ENCODE results near the gene SH3RF3.
A peak's percentile ranks its signal among the peaks of the same experiment; 100 is the strongest.

SH3RF3 gene

DNA sequence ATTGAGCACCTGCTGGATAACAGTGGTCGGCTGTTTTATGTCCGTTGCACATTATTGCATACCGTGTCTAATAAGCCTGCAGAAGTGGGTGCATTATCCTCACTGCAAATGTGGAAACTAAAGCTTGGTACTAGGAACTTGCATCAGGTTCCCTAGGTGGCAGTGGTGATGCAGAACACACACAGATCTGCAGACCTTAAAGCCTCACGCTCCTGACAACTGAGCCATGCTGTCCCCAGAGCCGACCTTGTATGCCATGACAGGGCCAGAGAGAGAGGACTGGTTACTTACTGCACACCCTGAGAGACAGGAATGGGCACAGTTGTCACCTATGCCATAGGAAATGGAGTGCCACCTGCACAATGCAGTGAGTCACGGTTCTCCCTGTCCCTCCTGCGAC, 151.8 kb downstream of the SH3RF3 start:
- Histone ChIP-seq H3K27me3 (ENCODE audit: control insufficient read depth, insufficient read depth, low read length) (no peaks in the 10 kb centered on the region), H3K9me3 (replicated peaks; ENCODE audit: low read length) (no peaks in the 10 kb centered on the region), H3K4me1 (ENCODE audit: control insufficient read depth, insufficient read depth, low read length) (peaks cover 18% of the 10 kb centered on the region), H3K4me2 (ENCODE audit: low read length) (no peak overlapping the region), H3K9ac (ENCODE audit: low read depth, low read length) (no peak overlapping the region), H3K4me3 (ENCODE audit: low read length) (no peak overlapping the region), H3K36me3 (ENCODE audit: insufficient read depth, low read length) (no peaks in the 10 kb centered on the region)

DNA sequence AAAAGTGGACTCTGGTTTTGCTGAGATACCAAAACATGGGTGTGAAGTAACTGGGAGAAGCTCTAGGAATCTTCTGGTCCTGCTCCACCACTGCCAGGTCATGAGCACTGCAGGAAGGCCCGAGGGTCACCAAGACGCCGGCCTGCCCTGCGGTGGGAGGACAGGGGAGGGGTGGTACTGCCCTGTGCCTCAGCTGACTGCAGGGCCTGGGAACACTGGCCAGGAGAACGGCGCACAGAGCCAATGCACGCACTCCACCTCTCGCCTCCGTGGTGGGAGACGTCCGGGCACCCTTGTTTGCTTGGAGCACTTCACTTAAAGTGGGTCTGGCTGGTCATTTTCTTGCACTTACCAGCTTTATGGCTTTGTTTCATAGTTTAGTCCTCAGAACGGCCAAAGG, 153.4 kb downstream of the SH3RF3 start:
- no peak overlapping the region for H3K4me2 ChIP-seq (ENCODE audit: low read length)
- no peak overlapping the region for H3K9ac ChIP-seq (ENCODE audit: low read depth, low read length)
- H3K4me3 ChIP-seq (ENCODE audit: low read length): no peak overlapping the region
- no peaks in the 10 kb centered on the region for H3K36me3 ChIP-seq (ENCODE audit: insufficient read depth, low read length)
- peaks cover 23% of the 10 kb centered on the region for H3K4me1 ChIP-seq (ENCODE audit: control insufficient read depth, insufficient read depth, low read length)
- H3K9me3 ChIP-seq (replicated peaks; ENCODE audit: low read length): no peaks in the 10 kb centered on the region
- H3K27me3 ChIP-seq (ENCODE audit: control insufficient read depth, insufficient read depth, low read length): no peaks in the 10 kb centered on the region

DNA sequence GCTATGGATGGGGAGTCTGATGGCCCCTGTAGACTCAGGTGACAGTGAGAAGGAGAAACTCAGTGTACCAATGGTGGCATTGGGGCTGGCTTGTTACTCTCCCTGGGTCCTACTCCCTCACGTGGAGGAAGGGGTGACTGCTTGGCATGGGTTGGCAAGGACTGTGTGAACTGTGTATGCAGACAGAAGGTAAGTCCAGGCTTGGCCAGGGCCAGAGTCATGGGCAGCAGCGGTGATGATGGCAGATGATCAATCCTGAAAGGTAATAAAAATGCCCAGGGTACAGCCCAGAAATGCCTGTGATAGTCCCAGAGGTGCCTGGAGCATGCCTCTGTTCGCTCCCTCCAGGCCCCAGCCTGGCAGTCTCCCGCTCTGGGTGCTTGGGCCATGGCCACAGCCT, 153.9 kb downstream of the SH3RF3 start:
- H3K9ac ChIP-seq (ENCODE audit: low read depth, low read length): no peak overlapping the region
- H3K4me1 ChIP-seq (ENCODE audit: control insufficient read depth, insufficient read depth, low read length): peaks cover 23% of the 10 kb centered on the region

DNA sequence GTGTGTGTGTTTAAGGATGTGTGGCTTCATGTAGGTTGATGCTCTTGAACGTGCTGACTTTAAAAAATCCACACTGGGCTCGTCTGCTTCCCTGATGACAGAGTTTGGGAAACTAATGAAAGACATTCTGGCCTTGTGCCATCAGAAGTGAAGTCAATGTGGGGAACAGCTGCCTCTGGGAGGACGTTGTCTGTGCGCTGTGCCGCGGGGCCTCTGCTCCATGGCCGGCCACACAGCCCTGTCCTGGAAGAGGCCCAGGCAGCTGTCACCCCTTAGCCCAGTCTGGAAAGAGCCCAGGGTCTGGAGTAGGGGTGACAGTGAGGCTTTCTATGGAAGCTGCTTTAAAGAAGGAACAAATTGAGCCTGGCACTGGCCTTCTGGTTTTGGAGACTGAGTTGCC, 155.8 kb downstream of the SH3RF3 start:
- H3K9me3 ChIP-seq (replicated peaks; ENCODE audit: low read length): no peaks in the 10 kb centered on the region
- no peak overlapping the region for H3K4me3 ChIP-seq (ENCODE audit: low read length)
- H3K27me3 ChIP-seq (ENCODE audit: control insufficient read depth, insufficient read depth, low read length): no peaks in the 10 kb centered on the region

More for the DNA sequence above, 153.9 kb downstream of the SH3RF3 start:
- H3K36me3 ChIP-seq (ENCODE audit: insufficient read depth, low read length): no peaks in the 10 kb centered on the region
- no peaks in the 10 kb centered on the region for H3K9me3 ChIP-seq (replicated peaks; ENCODE audit: low read length)
- no peaks in the 10 kb centered on the region for H3K27me3 ChIP-seq (ENCODE audit: control insufficient read depth, insufficient read depth, low read length)
- H3K4me3 ChIP-seq (ENCODE audit: low read length): no peak overlapping the region
- H3K4me2 ChIP-seq (ENCODE audit: low read length): no peak overlapping the region

DNA sequence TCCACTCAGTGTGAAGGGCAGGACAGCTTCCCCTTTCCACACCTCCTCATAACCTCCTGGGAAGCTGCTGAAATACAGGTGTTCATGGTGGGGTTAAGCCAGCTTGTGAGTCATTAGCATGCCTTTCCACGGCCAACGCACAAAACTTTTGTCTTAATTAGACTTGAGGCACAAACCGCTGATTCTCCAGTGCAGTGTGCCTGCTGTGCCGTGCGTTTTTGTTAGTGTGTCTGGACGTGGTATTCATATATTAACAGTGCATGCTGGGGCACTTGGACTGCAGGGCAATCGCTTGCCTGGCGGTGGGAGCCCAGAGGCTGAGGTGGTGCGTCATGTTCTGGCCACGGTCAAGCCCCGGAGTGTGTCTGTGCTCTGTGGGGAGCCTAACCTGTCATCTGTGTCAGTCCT, 156.2 kb downstream of the SH3RF3 start:
- peaks cover 23% of the 10 kb centered on the region for H3K4me1 ChIP-seq (ENCODE audit: control insufficient read depth, insufficient read depth, low read length)
- no peaks in the 10 kb centered on the region for H3K36me3 ChIP-seq (ENCODE audit: insufficient read depth, low read length)
- no peaks in the 10 kb centered on the region for H3K9me3 ChIP-seq (replicated peaks; ENCODE audit: low read length)
- no peak overlapping the region for H3K4me3 ChIP-seq (ENCODE audit: low read length)
- peak overlapping the region; percentile 53 for H3K4me2 ChIP-seq (ENCODE audit: low read length)
- H3K27me3 ChIP-seq (ENCODE audit: control insufficient read depth, insufficient read depth, low read length): no peaks in the 10 kb centered on the region
- H3K9ac ChIP-seq (ENCODE audit: low read depth, low read length): peak overlapping the region; percentile 20

More for the DNA sequence above, 155.8 kb downstream of the SH3RF3 start:
- Histone ChIP-seq H3K4me2 (ENCODE audit: low read length) (peak overlapping the region; percentile 53), H3K4me1 (ENCODE audit: control insufficient read depth, insufficient read depth, low read length) (peaks cover 23% of the 10 kb centered on the region), H3K36me3 (ENCODE audit: insufficient read depth, low read length) (no peaks in the 10 kb centered on the region), H3K9ac (ENCODE audit: low read depth, low read length) (peak overlapping the region; percentile 20)

DNA sequence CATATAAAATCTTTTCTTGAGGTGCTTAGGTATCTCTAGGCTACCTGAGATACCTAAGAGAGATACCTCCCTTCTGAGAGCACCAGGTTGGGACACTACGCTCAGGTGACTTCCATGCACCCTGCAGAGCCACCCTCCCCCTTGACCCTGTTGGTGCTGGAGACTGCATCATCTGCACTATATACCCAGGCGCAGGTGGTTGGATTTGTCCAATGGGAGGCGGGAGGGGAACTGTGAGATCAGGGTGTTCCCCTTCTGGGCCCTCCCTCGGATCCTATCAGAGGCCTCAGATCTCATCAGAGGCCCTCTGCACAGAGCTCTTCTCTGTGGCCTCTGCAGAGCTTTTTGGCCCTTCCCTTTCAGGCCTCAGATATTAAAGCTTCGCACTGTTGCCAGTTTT, 158.4 kb downstream of the SH3RF3 start:
- Histone ChIP-seq H3K27me3 (ENCODE audit: control insufficient read depth, insufficient read depth, low read length) (no peaks in the 10 kb centered on the region), H3K36me3 (ENCODE audit: insufficient read depth, low read length) (no peaks in the 10 kb centered on the region), H3K4me3 (ENCODE audit: low read length) (no peak overlapping the region), H3K4me1 (ENCODE audit: control insufficient read depth, insufficient read depth, low read length) (peaks cover 36% of the 10 kb centered on the region), H3K4me2 (ENCODE audit: low read length) (no peak overlapping the region), H3K9ac (ENCODE audit: low read depth, low read length) (no peak overlapping the region), H3K9me3 (replicated peaks; ENCODE audit: low read length) (no peaks in the 10 kb centered on the region)

DNA sequence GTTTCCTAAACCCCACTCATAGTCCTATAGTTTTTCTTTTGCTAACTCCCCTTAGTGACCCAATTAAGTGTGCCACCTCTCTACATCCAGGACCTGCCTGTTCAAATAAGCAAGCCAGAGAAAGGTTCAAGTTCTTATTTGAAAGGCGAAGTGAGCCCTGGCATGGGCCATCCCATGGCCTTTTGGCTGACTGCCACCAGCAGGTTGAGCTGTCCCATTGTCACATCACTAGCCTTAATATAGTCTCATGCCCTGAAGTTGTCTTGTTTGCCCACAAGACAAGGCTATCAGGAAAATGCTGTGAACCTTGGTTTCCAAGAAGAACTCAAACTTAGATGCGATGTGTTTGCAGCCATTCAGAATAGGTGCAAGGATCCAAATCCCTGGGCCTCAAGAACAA, 158.8 kb downstream of the SH3RF3 start:
- Histone ChIP-seq H3K4me3 (ENCODE audit: low read length) (no peak overlapping the region), H3K4me2 (ENCODE audit: low read length) (no peak overlapping the region), H3K36me3 (ENCODE audit: insufficient read depth, low read length) (no peaks in the 10 kb centered on the region), H3K9ac (ENCODE audit: low read depth, low read length) (no peak overlapping the region), H3K27me3 (ENCODE audit: control insufficient read depth, insufficient read depth, low read length) (no peaks in the 10 kb centered on the region), H3K9me3 (replicated peaks; ENCODE audit: low read length) (no peaks in the 10 kb centered on the region), H3K4me1 (ENCODE audit: control insufficient read depth, insufficient read depth, low read length) (peaks cover 36% of the 10 kb centered on the region)

DNA sequence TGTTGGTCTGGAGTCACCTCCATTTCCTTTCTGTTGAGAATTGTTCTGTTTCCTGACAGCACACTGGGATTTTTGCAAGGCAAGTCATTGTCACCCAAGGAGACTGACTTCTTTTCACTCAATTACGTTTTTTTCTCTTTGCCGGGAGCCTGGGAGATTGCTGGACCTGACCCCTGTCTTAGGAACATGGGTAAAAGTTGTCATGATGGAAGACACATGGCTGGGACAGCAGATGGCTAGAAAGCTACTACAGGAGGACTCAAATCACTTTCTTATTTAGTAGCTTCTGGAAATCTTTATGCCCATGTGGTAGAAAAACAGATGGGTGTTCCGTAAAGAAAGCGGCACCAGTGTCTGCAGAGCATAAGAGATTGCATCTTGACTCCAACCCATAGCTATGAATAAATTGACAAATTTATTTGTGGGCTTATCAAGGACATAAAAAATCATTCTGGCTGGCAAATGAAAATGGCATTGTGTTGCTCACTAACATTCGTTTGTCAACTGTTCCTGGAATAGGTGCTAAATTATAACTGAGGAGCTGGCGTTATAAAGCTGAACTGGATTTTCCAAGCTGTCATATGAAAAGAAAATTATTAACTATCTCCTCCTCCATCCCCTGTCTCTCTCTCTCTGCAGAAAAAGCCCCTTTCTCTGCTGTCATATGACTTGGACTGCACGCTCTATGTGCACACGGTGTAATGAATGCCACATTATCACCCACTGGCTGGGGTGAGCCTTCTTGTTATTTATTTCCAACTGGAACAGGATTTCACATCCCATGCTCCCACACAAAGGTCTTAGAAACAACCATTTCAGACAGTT, 159.8 kb downstream of the SH3RF3 start:
- Histone ChIP-seq H3K4me1 (ENCODE audit: control insufficient read depth, insufficient read depth, low read length) (peaks cover 36% of the 10 kb centered on the region), H3K9ac (ENCODE audit: low read depth, low read length) (no peak overlapping the region), H3K4me2 (ENCODE audit: low read length) (no peak overlapping the region), H3K36me3 (ENCODE audit: insufficient read depth, low read length) (no peaks in the 10 kb centered on the region), H3K4me3 (ENCODE audit: low read length) (no peak overlapping the region), H3K27me3 (ENCODE audit: control insufficient read depth, insufficient read depth, low read length) (no peaks in the 10 kb centered on the region), H3K9me3 (replicated peaks; ENCODE audit: low read length) (no peaks in the 10 kb centered on the region)

DNA sequence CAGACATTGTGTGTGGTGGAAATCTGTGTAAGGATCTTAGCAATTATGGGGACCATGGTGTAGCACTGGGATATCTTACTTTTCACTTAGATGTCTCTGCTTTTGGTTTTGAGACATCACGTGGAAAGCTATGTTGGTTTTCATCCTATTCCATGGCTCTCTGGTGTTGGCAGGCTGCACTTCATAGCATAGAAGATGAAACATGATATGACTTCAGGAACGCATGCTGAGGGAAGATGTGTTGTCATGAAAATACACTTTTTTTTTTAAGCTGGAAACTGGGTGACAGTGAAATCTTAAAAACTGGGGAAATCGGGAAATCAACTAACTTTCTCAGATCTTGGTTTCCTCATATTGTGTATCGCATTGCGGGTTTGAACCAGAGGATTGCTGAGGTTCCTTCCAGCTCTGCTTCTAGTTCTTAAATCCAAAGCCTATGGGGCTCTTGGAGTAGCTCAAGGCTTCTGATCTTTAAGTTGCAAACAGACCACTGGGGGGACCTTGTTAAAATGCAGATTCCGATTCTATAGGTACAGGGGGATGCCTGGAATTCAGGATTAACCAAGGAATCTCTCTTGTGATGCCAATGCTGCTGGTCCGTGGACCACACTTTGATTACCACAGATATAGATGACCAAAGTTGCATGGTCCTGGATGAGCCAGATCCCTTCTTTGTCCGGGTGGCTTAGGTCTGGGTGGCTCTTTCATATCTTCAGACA, 160.7 kb downstream of the SH3RF3 start:
- Histone ChIP-seq H3K4me2 (ENCODE audit: low read length) (no peak overlapping the region), H3K9ac (ENCODE audit: low read depth, low read length) (no peak overlapping the region), H3K4me1 (ENCODE audit: control insufficient read depth, insufficient read depth, low read length) (peaks cover 29% of the 10 kb centered on the region), H3K9me3 (replicated peaks; ENCODE audit: low read length) (no peaks in the 10 kb centered on the region), H3K4me3 (ENCODE audit: low read length) (no peak overlapping the region), H3K27me3 (ENCODE audit: control insufficient read depth, insufficient read depth, low read length) (no peaks in the 10 kb centered on the region), H3K36me3 (ENCODE audit: insufficient read depth, low read length) (no peaks in the 10 kb centered on the region)

DNA sequence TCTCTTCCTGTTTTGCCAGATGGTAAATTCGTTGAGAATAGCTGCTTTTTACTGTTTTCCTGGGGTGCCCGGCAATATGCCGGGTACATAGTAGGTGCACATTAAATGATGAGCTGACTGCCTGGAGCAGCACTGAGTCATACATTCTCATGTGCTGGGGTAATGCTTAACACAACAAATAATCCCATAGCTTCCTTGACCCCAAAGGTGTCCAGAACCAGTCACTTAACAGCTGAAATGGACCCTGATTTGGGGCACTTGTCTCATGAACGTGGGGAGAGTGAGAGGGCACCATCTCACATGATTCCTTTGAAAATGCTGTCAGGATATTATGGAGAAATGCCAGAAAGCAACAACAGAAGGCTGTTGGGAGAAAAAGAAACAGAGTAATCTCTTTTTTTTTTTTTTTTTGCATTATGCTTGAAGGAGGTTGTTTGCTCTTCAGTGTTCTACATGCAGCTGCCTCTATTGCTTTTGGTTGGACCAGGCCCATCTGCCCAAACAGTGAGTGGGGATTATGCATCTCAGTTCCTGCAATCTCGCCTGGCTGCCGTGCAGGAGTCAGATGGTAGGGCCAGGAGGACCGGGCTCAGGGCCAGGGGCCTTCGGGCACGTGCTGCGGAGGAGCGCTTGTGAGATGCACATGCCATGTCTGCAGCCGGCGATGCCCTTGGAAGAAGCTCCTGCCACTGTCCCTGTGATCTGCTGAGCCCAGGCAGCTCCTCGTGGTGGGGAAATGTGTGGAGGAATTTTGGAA, 162.1 kb downstream of the SH3RF3 start:
- Histone ChIP-seq H3K36me3 (ENCODE audit: insufficient read depth, low read length) (no peaks in the 10 kb centered on the region), H3K4me3 (ENCODE audit: low read length) (no peak overlapping the region), H3K9me3 (replicated peaks; ENCODE audit: low read length) (no peaks in the 10 kb centered on the region), H3K4me2 (ENCODE audit: low read length) (peak overlapping the region; percentile 17), H3K4me1 (ENCODE audit: control insufficient read depth, insufficient read depth, low read length) (peaks cover 15% of the 10 kb centered on the region), H3K27me3 (ENCODE audit: control insufficient read depth, insufficient read depth, low read length) (no peaks in the 10 kb centered on the region), H3K9ac (ENCODE audit: low read depth, low read length) (no peak overlapping the region)

DNA sequence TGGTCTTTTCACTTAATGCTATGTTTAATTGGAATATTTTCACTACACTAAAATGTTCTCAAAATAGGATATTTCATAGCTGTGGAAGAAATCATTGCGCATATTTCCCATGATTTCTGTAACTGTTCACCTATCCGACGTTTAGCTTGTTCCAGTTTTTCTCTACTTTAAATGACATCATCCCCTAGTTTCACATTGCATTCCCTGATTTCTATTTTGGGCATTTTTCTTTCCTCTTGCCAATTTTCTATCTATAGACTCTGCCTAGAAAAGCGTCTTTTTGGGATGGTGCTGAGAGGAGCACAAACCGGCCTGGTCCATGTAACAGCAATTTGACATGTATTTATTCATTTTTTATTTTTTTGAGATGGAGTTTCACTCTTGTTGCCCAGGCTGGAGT, 163.4 kb downstream of the SH3RF3 start:
- Histone ChIP-seq H3K4me1 (ENCODE audit: control insufficient read depth, insufficient read depth, low read length) (peaks cover 13% of the 10 kb centered on the region), H3K27me3 (ENCODE audit: control insufficient read depth, insufficient read depth, low read length) (no peaks in the 10 kb centered on the region), H3K9ac (ENCODE audit: low read depth, low read length) (no peak overlapping the region), H3K4me3 (ENCODE audit: low read length) (no peak overlapping the region), H3K4me2 (ENCODE audit: low read length) (no peak overlapping the region), H3K9me3 (replicated peaks; ENCODE audit: low read length) (no peaks in the 10 kb centered on the region), H3K36me3 (ENCODE audit: insufficient read depth, low read length) (no peaks in the 10 kb centered on the region)

Data from skeletal muscle satellite cell (primary cell).